ENCODE results near the gene MVB12B. TPM values are rescaled to one million over a fixed set of nuclear protein-coding genes. Genes with fewer than 3 reads are reported as not detected.

Gene MVB12B
- total RNA-seq, 1 experiment from 2014 or later = 5.8 TPM

DNA sequence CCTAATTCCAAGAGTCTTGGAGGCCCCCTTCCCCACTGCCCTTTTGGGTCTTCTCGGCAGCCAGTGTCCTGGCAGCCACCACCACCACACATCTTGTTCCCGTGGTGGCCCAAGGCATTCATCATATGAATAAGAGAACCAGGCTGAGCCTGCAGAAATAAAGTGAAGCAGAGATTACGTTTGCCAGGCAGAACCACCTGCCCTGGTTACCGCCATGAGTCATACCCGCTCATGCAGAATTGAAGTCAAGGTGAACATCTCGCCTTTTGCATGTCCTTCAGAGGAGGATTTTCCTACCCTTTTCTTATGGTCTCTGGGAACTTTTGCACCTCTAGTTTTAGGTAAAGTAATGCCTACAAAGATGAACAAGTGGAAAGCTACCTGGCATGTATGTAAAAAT is 167.6 kb downstream of the MVB12B start:
- Mint-ChIP-seq H3K27me3 (ENCODE audit: low read depth) (peaks cover 12% of the 10 kb centered on the region), H3K36me3 (ENCODE audit: insufficient read depth in 1 of 3, low read depth in 3 of 3) (no peaks in the 10 kb centered on the region), H3K4me1 (peaks cover 2 to 11% of the 10 kb centered on the region in 2 experiments), H3K27ac (no peak overlapping the region), H3K9me3 (no peaks in the 10 kb centered on the region), H3K4me3 (no peak overlapping the region)
- WGBS (ENCODE audit: extremely low coverage, insufficient read length, low lambda C conversion rate) = no CpG with 5 or more reads among the region's 6 CpGs
- Histone ChIP-seq H4K8ac (replicated peaks; ENCODE audit: insufficient read length, low read depth, low read length) (no peak overlapping the region), H2BK5ac (ENCODE audit: insufficient read length, low read length) (no peak overlapping the region), H2BK12ac (ENCODE audit: insufficient read length, low read depth, low read length) (no peak overlapping the region), H3K27me3 (ENCODE audit: insufficient read depth, low read length) (no peaks in the 10 kb centered on the region), H3K79me2 (ENCODE audit: insufficient read depth, low read length) (no peaks in the 10 kb centered on the region), H3K4me1 (ENCODE audit: insufficient read depth, low read length) (no peaks in the 10 kb centered on the region), H3T11ph (ENCODE audit: low read length) (no peak overlapping the region), H3K4me2 (ENCODE audit: insufficient read depth, insufficient read length, low read length) (no peak overlapping the region), H3K9ac (ENCODE audit: extremely low read depth, insufficient read length, low read length) (no peak overlapping the region), H2BK15ac (ENCODE audit: low read depth, low read length) (no peak overlapping the region), H3K79me1 (ENCODE audit: insufficient read depth, low read depth, low read length, poor library complexity, severe bottlenecking) (no peaks in the 10 kb centered on the region), H2BK20ac (ENCODE audit: low read depth, low read length, poor library complexity, severe bottlenecking) (no peak overlapping the region), H3K9me3 (ENCODE audit: control insufficient read depth, low read depth, low read length) (no peaks in the 10 kb centered on the region), H4K91ac (ENCODE audit: insufficient read length, low read depth, low read length) (no peak overlapping the region), H3K14ac (ENCODE audit: insufficient read depth, low read length) (no peak overlapping the region), H3K56ac (ENCODE audit: insufficient read length, low read depth, low read length) (no peak overlapping the region), H4K5ac (ENCODE audit: insufficient read length, low read depth, low read length) (no peak overlapping the region), H3K4ac (ENCODE audit: low read depth, low read length) (no peak overlapping the region), H2BK120ac (ENCODE audit: low read depth, low read length, poor library complexity, severe bottlenecking) (no peak overlapping the region), H3K23me2 (ENCODE audit: insufficient read length, low read depth, low read length, poor library complexity, severe bottlenecking) (peaks cover under 1% of the 10 kb centered on the region), H2AFZ (ENCODE audit: low read length) (no peak overlapping the region), H3K18ac (ENCODE audit: insufficient read length, low read depth, low read length) (no peak overlapping the region), H4K20me1 (ENCODE audit: control insufficient read depth, insufficient read depth, insufficient read length) (no peaks in the 10 kb centered on the region), H3K27ac (ENCODE audit: insufficient read length, low read depth, low read length) (no peak overlapping the region), H2AK5ac (ENCODE audit: insufficient read length, low read length) (no peak overlapping the region), H3K23ac (ENCODE audit: insufficient read length, low read depth, low read length) (no peak overlapping the region)
- TF ChIP-seq, protein P1, sequence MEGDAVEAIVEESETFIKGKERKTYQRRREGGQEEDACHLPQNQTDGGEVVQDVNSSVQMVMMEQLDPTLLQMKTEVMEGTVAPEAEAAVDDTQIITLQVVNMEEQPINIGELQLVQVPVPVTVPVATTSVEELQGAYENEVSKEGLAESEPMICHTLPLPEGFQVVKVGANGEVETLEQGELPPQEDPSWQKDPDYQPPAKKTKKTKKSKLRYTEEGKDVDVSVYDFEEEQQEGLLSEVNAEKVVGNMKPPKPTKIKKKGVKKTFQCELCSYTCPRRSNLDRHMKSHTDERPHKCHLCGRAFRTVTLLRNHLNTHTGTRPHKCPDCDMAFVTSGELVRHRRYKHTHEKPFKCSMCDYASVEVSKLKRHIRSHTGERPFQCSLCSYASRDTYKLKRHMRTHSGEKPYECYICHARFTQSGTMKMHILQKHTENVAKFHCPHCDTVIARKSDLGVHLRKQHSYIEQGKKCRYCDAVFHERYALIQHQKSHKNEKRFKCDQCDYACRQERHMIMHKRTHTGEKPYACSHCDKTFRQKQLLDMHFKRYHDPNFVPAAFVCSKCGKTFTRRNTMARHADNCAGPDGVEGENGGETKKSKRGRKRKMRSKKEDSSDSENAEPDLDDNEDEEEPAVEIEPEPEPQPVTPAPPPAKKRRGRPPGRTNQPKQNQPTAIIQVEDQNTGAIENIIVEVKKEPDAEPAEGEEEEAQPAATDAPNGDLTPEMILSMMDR (conservative IDR thresholded peaks at IDR 0.05) = no peak
- no peak for DNase-seq
